Neutrophil (primary cell): ENCODE measurements around the gene RAPGEF2.

Source experiments
- H3K27ac ChIP-seq: fragments of 200-600 bp; sonication (generic); 2 replicates; pipeline ENCODE4 v1.5.1; 2016; ENCODE audit warnings: mild to moderate bottlenecking, moderate library complexity
- H3K27me3 ChIP-seq: fragments of 200-600 bp; sonication (generic); 2 replicates; pipeline ENCODE4 v1.6.0; 2016; ENCODE audit warnings: mild to moderate bottlenecking
- H3K36me3 ChIP-seq: fragments of 200-600 bp; sonication (generic); 2 replicates; pipeline ENCODE4 v1.5.1; 2017
- H3K4me1 ChIP-seq, 2 experiments: fragments of 200-600 bp in 1 of 2; sonication (generic) in 1 of 2; 1 replicate in 1 of 2; 2 replicates in 1 of 2; pipeline versions ENCODE4 v1.5.1 to v1.6.1; 2013 to 2016; ENCODE audit warnings: low read depth in 1 of 2, low read length in 1 of 2, mild to moderate bottlenecking in 1 of 2, moderate library complexity in 1 of 2; ENCODE audit not compliant: control insufficient read depth in 1 of 2, insufficient read depth in 1 of 2
- H3K4me3 ChIP-seq, 2 experiments: fragments of 200-600 bp in 1 of 2; sonication (generic) in 1 of 2; 1 replicate in 1 of 2; 2 replicates in 1 of 2; pipeline ENCODE4 v1.5.1; 2013 to 2016; ENCODE audit warnings: low read depth in 1 of 2, low read length in 1 of 2, mild to moderate bottlenecking in 1 of 2, moderate library complexity in 1 of 2
- H3K9me3 ChIP-seq: fragments of 200-600 bp; sonication (generic); 2 replicates; pipeline ENCODE4 v1.5.1; 2016
- CTCF ChIP-seq: fragments of 200-600 bp; sonication (generic); IDR thresholded peaks from 2 replicates; pipeline ENCODE4 v1.5.1; 2016; ENCODE audit warnings: antibody characterized with exemption

The RAPGEF2 gene

GRCh38 chr4:159117564-159117963 lies 14.7 kb downstream of the RAPGEF2 start:
- Histone ChIP-seq H3K9me3 (no peaks in the 10 kb centered on the region), H3K36me3 (no peaks in the 10 kb centered on the region), H3K4me3 (no peak overlapping the region), H3K27me3 (no peaks in the 10 kb centered on the region), H3K4me1 (peaks cover 16 to 23% of the 10 kb centered on the region in 2 experiments), H3K27ac (peak overlapping the region; percentile 19)
- no peak for TF ChIP-seq CTCF

- H3K9me3 ChIP-seq = no peaks in the 10 kb centered on the region
- no peaks in the 10 kb centered on the region for H3K27me3 ChIP-seq
- peak overlapping the region; percentile 19 for H3K27ac ChIP-seq
- no peak overlapping the region for H3K4me3 ChIP-seq
- H3K36me3 ChIP-seq = no peaks in the 10 kb centered on the region
- TF ChIP-seq CTCF = no peak
- peaks cover 16 to 23% of the 10 kb centered on the region in 2 experiments for H3K4me1 ChIP-seq
Observed at GRCh38 chr4:159117968-159118367, 15.1 kb downstream of the RAPGEF2 start.

- H3K36me3 ChIP-seq = no peaks in the 10 kb centered on the region
- peaks cover 16 to 22% of the 10 kb centered on the region in 2 experiments for H3K4me1 ChIP-seq
- TF ChIP-seq CTCF = no peak
- no peak overlapping the region for H3K4me3 ChIP-seq
- no peaks in the 10 kb centered on the region for H3K27me3 ChIP-seq
- no peak overlapping the region for H3K27ac ChIP-seq
- H3K9me3 ChIP-seq = no peaks in the 10 kb centered on the region
Observed at GRCh38 chr4:159121371-159121770, 18.5 kb downstream of the RAPGEF2 start.

- H3K4me1 ChIP-seq = no peaks in the 10 kb centered on the region
- TF ChIP-seq CTCF = no peak
- no peaks in the 10 kb centered on the region for H3K36me3 ChIP-seq
- no peaks in the 10 kb centered on the region for H3K27me3 ChIP-seq
- H3K9me3 ChIP-seq = no peaks in the 10 kb centered on the region
- H3K4me3 ChIP-seq = no peak overlapping the region
- H3K27ac ChIP-seq = no peak overlapping the region
Observed at GRCh38 chr4:159126716-159127115, 23.8 kb downstream of the RAPGEF2 start.

GRCh38 chr4:159127745-159128518 lies 25.1 kb downstream of the RAPGEF2 start:
- no peaks in the 10 kb centered on the region for H3K36me3 ChIP-seq
- H3K27ac ChIP-seq = no peak overlapping the region
- H3K27me3 ChIP-seq = no peaks in the 10 kb centered on the region
- H3K4me3 ChIP-seq = no peak overlapping the region
- no peaks in the 10 kb centered on the region for H3K4me1 ChIP-seq
- H3K9me3 ChIP-seq = no peaks in the 10 kb centered on the region
- no peak for TF ChIP-seq CTCF
